ENCODE measurements around the gene NUDT16L1.

The NUDT16L1 gene

DNA sequence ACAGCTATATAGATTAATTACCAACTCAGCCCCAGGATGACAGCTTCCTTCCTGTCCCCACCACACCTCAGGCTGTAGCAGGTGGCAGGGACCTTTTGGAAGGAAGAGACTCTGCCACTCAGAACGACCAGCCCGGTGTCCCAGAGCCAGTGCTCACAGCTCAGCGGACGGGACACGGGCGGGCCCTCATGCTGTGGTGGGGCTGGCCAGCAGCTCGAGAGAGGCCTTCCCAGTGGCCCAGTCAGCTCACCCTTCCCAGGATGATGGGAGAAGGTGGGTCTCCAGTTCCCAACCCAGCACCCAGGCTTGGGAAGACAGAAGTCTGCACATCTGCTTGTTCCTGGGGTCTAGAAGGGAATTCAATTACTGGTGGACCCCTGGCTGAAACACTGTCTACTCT, 10.5 kb downstream of the NUDT16L1 start:
- Histone ChIP-seq H3K27ac (ENCODE audit: insufficient read depth, low read depth, low read length, poor library complexity, severe bottlenecking) (no peak overlapping the region), H3K9me3 (ENCODE audit: control insufficient read depth, low read length) (no peaks in the 10 kb centered on the region), H3K27me3 (ENCODE audit: control insufficient read depth, insufficient read depth, low read length, poor library complexity, severe bottlenecking) (no peaks in the 10 kb centered on the region), H3K36me3 (ENCODE audit: control insufficient read depth, insufficient read depth, low read length) (peaks cover 24% of the 10 kb centered on the region), H3K4me3 (ENCODE audit: insufficient read depth, low read depth, low read length) (no peak overlapping the region), H3K4me1 (ENCODE audit: control insufficient read depth, insufficient read depth, low read length) (no peaks in the 10 kb centered on the region)
- 96% methylated on average over 7 of the region's 7 CpGs for WGBS, 2 experiments

DNA sequence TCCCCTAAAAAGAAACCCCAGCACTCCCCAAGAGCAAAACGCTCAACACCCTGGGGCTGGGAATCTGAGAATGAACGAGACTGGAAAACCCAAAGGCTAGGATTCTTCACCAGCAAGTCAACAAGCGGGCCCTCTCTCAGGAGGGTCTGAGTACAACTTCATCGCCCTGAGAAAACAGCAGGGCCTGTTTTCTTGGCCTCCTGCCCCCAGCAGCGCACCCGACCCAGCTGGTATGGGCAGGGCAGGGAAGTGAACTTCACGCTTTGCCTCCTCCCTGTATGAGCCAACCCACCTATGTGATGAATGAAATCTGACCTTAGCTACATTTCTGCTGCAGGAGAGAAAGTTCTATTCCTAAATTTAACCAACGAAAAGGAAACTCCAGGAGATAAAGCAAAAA, 11.1 kb downstream of the NUDT16L1 start:
- H3K9me3 ChIP-seq (ENCODE audit: control insufficient read depth, low read length): no peaks in the 10 kb centered on the region
- no peaks in the 10 kb centered on the region for H3K4me1 ChIP-seq (ENCODE audit: control insufficient read depth, insufficient read depth, low read length)
- H3K27ac ChIP-seq (ENCODE audit: insufficient read depth, low read depth, low read length, poor library complexity, severe bottlenecking): no peak overlapping the region
- no peak overlapping the region for H3K4me3 ChIP-seq (ENCODE audit: insufficient read depth, low read depth, low read length)
- WGBS, 2 experiments: 94 to 96% methylated on average over 8 of the region's 8 CpGs
- H3K36me3 ChIP-seq (ENCODE audit: control insufficient read depth, insufficient read depth, low read length): peaks cover 21% of the 10 kb centered on the region
- no peaks in the 10 kb centered on the region for H3K27me3 ChIP-seq (ENCODE audit: control insufficient read depth, insufficient read depth, low read length, poor library complexity, severe bottlenecking)

- H3K36me3 ChIP-seq (ENCODE audit: control insufficient read depth, insufficient read depth, low read length): peaks cover 17% of the 10 kb centered on the region
- H3K4me1 ChIP-seq (ENCODE audit: control insufficient read depth, insufficient read depth, low read length): no peaks in the 10 kb centered on the region
- no peak overlapping the region for H3K27ac ChIP-seq (ENCODE audit: insufficient read depth, low read depth, low read length, poor library complexity, severe bottlenecking)
- WGBS, 2 experiments: 95 to 96% methylated on average over 14 of the region's 14 CpGs
- no peaks in the 10 kb centered on the region for H3K9me3 ChIP-seq (ENCODE audit: control insufficient read depth, low read length)
- no peak overlapping the region for H3K4me3 ChIP-seq (ENCODE audit: insufficient read depth, low read depth, low read length)
- H3K27me3 ChIP-seq (ENCODE audit: control insufficient read depth, insufficient read depth, low read length, poor library complexity, severe bottlenecking): no peaks in the 10 kb centered on the region
Measured at GRCh38 chr16:4704913-4705312, 11.6 kb downstream of the NUDT16L1 start.

DNA sequence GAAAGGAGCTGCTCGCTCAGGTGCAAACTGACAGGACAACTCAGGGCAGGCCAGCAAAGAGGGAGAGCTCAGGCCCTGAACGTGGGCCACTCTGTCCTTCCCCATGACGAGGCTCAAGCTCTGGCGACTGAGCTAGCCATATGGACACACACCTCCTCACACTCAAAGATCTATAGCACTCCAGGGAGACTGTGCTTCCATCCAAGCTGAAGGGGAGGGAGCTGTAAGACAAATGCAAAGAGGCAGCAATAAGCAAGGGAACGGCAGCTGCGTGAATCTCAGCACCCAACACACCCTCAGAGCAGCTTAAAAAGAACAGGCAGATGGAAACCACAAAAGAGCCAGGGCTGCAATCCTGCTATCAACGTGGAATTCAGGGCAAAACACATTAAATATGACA, 13.5 kb downstream of the NUDT16L1 start:
- Histone ChIP-seq H3K4me3 (ENCODE audit: insufficient read depth, low read depth, low read length) (no peak overlapping the region), H3K27me3 (ENCODE audit: control insufficient read depth, insufficient read depth, low read length, poor library complexity, severe bottlenecking) (no peaks in the 10 kb centered on the region), H3K4me1 (ENCODE audit: control insufficient read depth, insufficient read depth, low read length) (no peaks in the 10 kb centered on the region), H3K9me3 (ENCODE audit: control insufficient read depth, low read length) (no peaks in the 10 kb centered on the region), H3K27ac (ENCODE audit: insufficient read depth, low read depth, low read length, poor library complexity, severe bottlenecking) (no peak overlapping the region), H3K36me3 (ENCODE audit: control insufficient read depth, insufficient read depth, low read length) (peaks cover 7% of the 10 kb centered on the region)
- 84 to 92% methylated on average over 7 of the region's 7 CpGs for WGBS, 2 experiments

- H3K4me1 ChIP-seq (ENCODE audit: control insufficient read depth, insufficient read depth, low read length): no peaks in the 10 kb centered on the region
- H3K27ac ChIP-seq (ENCODE audit: insufficient read depth, low read depth, low read length, poor library complexity, severe bottlenecking): no peak overlapping the region
- H3K4me3 ChIP-seq (ENCODE audit: insufficient read depth, low read depth, low read length): no peak overlapping the region
- no peaks in the 10 kb centered on the region for H3K9me3 ChIP-seq (ENCODE audit: control insufficient read depth, low read length)
- peaks cover 19% of the 10 kb centered on the region for H3K36me3 ChIP-seq (ENCODE audit: control insufficient read depth, insufficient read depth, low read length)
- no peaks in the 10 kb centered on the region for H3K27me3 ChIP-seq (ENCODE audit: control insufficient read depth, insufficient read depth, low read length, poor library complexity, severe bottlenecking)
- WGBS, 2 experiments: 95 to 99% methylated on average over 2 to 4 of the region's 4 CpGs
Measured at GRCh38 chr16:4709481-4709880, 16.1 kb downstream of the NUDT16L1 start.

GRCh38 chr16:4713663-4714501, 20.5 kb downstream of the NUDT16L1 start:
- no peaks in the 10 kb centered on the region for H3K4me1 ChIP-seq (ENCODE audit: control insufficient read depth, insufficient read depth, low read length)
- WGBS, 2 experiments: 69 to 75% methylated on average over 18 of the region's 18 CpGs
- H3K36me3 ChIP-seq (ENCODE audit: control insufficient read depth, insufficient read depth, low read length): peaks cover 15% of the 10 kb centered on the region
- H3K9me3 ChIP-seq (ENCODE audit: control insufficient read depth, low read length): no peaks in the 10 kb centered on the region
- no peak overlapping the region for H3K4me3 ChIP-seq (ENCODE audit: insufficient read depth, low read depth, low read length)
- no peak overlapping the region for H3K27ac ChIP-seq (ENCODE audit: insufficient read depth, low read depth, low read length, poor library complexity, severe bottlenecking)
- no peaks in the 10 kb centered on the region for H3K27me3 ChIP-seq (ENCODE audit: control insufficient read depth, insufficient read depth, low read length, poor library complexity, severe bottlenecking)

DNA sequence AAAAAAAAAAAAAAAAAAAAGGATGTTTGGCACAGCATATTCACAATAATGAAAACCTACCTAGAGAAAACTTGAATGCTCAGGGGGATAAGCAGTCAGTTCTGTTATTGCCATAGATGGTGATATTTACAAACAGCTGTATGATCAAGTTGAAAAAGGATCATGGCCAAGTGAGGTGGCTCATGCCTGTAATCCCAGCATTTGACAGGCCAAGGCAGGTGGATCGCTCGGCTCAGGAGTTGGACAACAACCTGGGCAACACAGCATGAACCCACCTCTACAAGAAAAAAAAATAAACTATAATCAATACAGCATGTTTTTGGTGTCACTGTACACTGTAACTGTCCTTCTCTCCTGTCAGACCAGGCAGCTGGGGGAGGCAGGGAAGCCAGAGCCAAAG, 21.6 kb downstream of the NUDT16L1 start:
- H3K9me3 ChIP-seq (ENCODE audit: control insufficient read depth, low read length): no peaks in the 10 kb centered on the region
- H3K4me1 ChIP-seq (ENCODE audit: control insufficient read depth, insufficient read depth, low read length): no peaks in the 10 kb centered on the region
- no peak overlapping the region for H3K4me3 ChIP-seq (ENCODE audit: insufficient read depth, low read depth, low read length)
- no peak overlapping the region for H3K27ac ChIP-seq (ENCODE audit: insufficient read depth, low read depth, low read length, poor library complexity, severe bottlenecking)
- 86 to 88% methylated on average over 2 of the region's 2 CpGs for WGBS, 2 experiments
- peaks cover 15% of the 10 kb centered on the region for H3K36me3 ChIP-seq (ENCODE audit: control insufficient read depth, insufficient read depth, low read length)
- no peaks in the 10 kb centered on the region for H3K27me3 ChIP-seq (ENCODE audit: control insufficient read depth, insufficient read depth, low read length, poor library complexity, severe bottlenecking)

GRCh38 chr16:4718466-4718865, 25.1 kb downstream of the NUDT16L1 start:
- no peak overlapping the region for H3K27ac ChIP-seq (ENCODE audit: insufficient read depth, low read depth, low read length, poor library complexity, severe bottlenecking)
- H3K27me3 ChIP-seq (ENCODE audit: control insufficient read depth, insufficient read depth, low read length, poor library complexity, severe bottlenecking): no peaks in the 10 kb centered on the region
- no peaks in the 10 kb centered on the region for H3K4me1 ChIP-seq (ENCODE audit: control insufficient read depth, insufficient read depth, low read length)
- no peak overlapping the region for H3K4me3 ChIP-seq (ENCODE audit: insufficient read depth, low read depth, low read length)
- no peaks in the 10 kb centered on the region for H3K9me3 ChIP-seq (ENCODE audit: control insufficient read depth, low read length)
- 48 to 57% methylated on average over 5 of the region's 5 CpGs for WGBS, 2 experiments
- H3K36me3 ChIP-seq (ENCODE audit: control insufficient read depth, insufficient read depth, low read length): peaks cover 9% of the 10 kb centered on the region

- Histone ChIP-seq H3K4me1 (ENCODE audit: control insufficient read depth, insufficient read depth, low read length) (no peaks in the 10 kb centered on the region), H3K4me3 (ENCODE audit: insufficient read depth, low read depth, low read length) (no peak overlapping the region), H3K9me3 (ENCODE audit: control insufficient read depth, low read length) (no peaks in the 10 kb centered on the region), H3K27me3 (ENCODE audit: control insufficient read depth, insufficient read depth, low read length, poor library complexity, severe bottlenecking) (no peaks in the 10 kb centered on the region), H3K36me3 (ENCODE audit: control insufficient read depth, insufficient read depth, low read length) (peaks cover 12% of the 10 kb centered on the region), H3K27ac (ENCODE audit: insufficient read depth, low read depth, low read length, poor library complexity, severe bottlenecking) (no peak overlapping the region)
- WGBS, 2 experiments: 94 to 95% methylated on average over 13 to 14 of the region's 14 CpGs
Measured at GRCh38 chr16:4723071-4723767, 29.9 kb downstream of the NUDT16L1 start.

DNA sequence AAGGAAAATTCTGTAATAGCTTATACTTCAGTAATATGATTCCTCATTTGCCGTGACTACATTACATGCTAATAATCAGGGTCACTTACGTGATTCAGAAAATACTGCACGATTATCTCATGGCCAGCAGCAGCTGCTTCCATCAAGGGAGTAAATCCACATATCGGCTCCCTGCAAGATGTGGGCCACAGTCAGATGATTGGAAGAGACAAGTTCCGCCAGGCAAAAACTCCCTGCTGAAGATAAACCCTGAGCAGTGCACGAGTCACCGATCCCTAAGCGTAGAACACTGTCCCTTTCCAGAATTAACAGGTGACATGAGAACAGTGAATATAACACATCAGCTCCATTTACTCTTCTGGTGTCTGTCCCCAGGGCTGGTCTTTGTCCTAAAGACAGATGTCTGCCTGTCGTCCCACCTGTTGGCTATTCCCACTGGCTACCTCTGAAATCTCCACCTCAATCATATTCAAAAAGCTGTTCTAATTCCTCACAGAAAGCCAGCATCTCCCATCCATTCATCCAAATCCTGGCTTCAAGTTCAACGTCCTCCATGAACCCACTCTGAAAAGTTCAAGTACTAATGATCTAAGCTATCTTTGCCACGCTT, 31.4 kb downstream of the NUDT16L1 start:
- Histone ChIP-seq H3K27ac (ENCODE audit: insufficient read depth, low read depth, low read length, poor library complexity, severe bottlenecking) (no peak overlapping the region), H3K36me3 (ENCODE audit: control insufficient read depth, insufficient read depth, low read length) (peaks cover 16% of the 10 kb centered on the region)
- 95% methylated on average over 11 of the region's 11 CpGs for WGBS, 2 experiments

More for the DNA sequence above, 31.4 kb downstream of the NUDT16L1 start:
- Histone ChIP-seq H3K27me3 (ENCODE audit: control insufficient read depth, insufficient read depth, low read length, poor library complexity, severe bottlenecking) (no peaks in the 10 kb centered on the region), H3K4me1 (ENCODE audit: control insufficient read depth, insufficient read depth, low read length) (no peaks in the 10 kb centered on the region), H3K4me3 (ENCODE audit: insufficient read depth, low read depth, low read length) (no peak overlapping the region), H3K9me3 (ENCODE audit: control insufficient read depth, low read length) (no peaks in the 10 kb centered on the region)
